ENCODE results near the gene GRK7. TPM values are rescaled to one million over a fixed set of nuclear protein-coding genes. Genes with fewer than 3 reads are reported as not detected.

Gene GRK7
- total and polyA plus RNA-seq, 2 of the 13 experiments (the other 11 are each of a cell fraction or from before 2014, with no cell fraction given), result not detected

GRCh38 chr3:141728355-141728892 lies 34.8 kb upstream of the GRK7 start (continued):
- no peak for TF ChIP-seq DNMT1 (CRISPR knock-in tag; IDR thresholded peaks at IDR 0.05)
- TF ChIP-seq NFE2L2 (IDR thresholded peaks at IDR 0.05; ENCODE audit: low read length), result no peak
- no peak for TF ChIP-seq ARNT (IDR thresholded peaks at IDR 0.05)
- TF ChIP-seq, protein P1, sequence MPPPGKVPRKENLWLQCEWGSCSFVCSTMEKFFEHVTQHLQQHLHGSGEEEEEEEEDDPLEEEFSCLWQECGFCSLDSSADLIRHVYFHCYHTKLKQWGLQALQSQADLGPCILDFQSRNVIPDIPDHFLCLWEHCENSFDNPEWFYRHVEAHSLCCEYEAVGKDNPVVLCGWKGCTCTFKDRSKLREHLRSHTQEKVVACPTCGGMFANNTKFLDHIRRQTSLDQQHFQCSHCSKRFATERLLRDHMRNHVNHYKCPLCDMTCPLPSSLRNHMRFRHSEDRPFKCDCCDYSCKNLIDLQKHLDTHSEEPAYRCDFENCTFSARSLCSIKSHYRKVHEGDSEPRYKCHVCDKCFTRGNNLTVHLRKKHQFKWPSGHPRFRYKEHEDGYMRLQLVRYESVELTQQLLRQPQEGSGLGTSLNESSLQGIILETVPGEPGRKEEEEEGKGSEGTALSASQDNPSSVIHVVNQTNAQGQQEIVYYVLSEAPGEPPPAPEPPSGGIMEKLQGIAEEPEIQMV (CRISPR knock-in tag; IDR thresholded peaks at IDR 0.05; ENCODE audit: low read depth), result no peak
- 0 out of 2 replicates have a peak, but pooled peaks have one; percentile 6 for TF ChIP-seq HMGXB3 (CRISPR knock-in tag; IDR thresholded peaks at IDR 0.05; ENCODE audit: borderline replicate concordance)
- no peak for TF ChIP-seq HMGA1 (CRISPR knock-in tag; conservative IDR thresholded peaks at IDR 0.05)
- peak; percentile 73 for TF ChIP-seq ASH2L (IDR thresholded peaks at IDR 0.05; ENCODE audit: insufficient read length, low read depth, low read length)
- TF ChIP-seq RFX3 (CRISPR knock-in tag; IDR thresholded peaks at IDR 0.05), result no peak
- TF ChIP-seq, protein P2, sequence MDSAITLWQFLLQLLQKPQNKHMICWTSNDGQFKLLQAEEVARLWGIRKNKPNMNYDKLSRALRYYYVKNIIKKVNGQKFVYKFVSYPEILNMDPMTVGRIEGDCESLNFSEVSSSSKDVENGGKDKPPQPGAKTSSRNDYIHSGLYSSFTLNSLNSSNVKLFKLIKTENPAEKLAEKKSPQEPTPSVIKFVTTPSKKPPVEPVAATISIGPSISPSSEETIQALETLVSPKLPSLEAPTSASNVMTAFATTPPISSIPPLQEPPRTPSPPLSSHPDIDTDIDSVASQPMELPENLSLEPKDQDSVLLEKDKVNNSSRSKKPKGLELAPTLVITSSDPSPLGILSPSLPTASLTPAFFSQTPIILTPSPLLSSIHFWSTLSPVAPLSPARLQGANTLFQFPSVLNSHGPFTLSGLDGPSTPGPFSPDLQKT (CRISPR knock-in tag; IDR thresholded peaks at IDR 0.05; ENCODE audit: borderline replicate concordance), result no peak
- no peak for TF ChIP-seq TBX3 (IDR thresholded peaks at IDR 0.05; ENCODE audit: borderline replicate concordance)
- TF ChIP-seq SIX4 (CRISPR knock-in tag; IDR thresholded peaks at IDR 0.05), result no peak
- no peak for TF ChIP-seq HOXA5 (CRISPR knock-in tag; IDR thresholded peaks at IDR 0.05)
- TF ChIP-seq ZMYM2 (CRISPR knock-in tag; IDR thresholded peaks at IDR 0.05), result 0 out of 2 replicates have a peak, but pooled peaks have one; percentile 38
- no peak for TF ChIP-seq ZNF616 (CRISPR knock-in tag; IDR thresholded peaks at IDR 0.05; ENCODE audit: low read depth)
- TF ChIP-seq ZFAT (CRISPR knock-in tag; conservative IDR thresholded peaks at IDR 0.05), result no peak
- no peak for TF ChIP-seq HHEX (CRISPR knock-in tag; IDR thresholded peaks at IDR 0.05)
- TF ChIP-seq NFIB (CRISPR knock-in tag; IDR thresholded peaks at IDR 0.05; ENCODE audit: borderline replicate concordance), result no peak
- TF ChIP-seq FOXK1 (CRISPR knock-in tag; IDR thresholded peaks at IDR 0.05; ENCODE audit: borderline replicate concordance, low read depth), result 0 out of 2 replicates have a peak, but pooled peaks have one; percentile 39
- peak; percentile 68; the same call in 1 of the 2 replicates for TF ChIP-seq ZNF580 (CRISPR knock-in tag; IDR thresholded peaks at IDR 0.05; ENCODE audit: borderline replicate concordance, low read depth)
- TF ChIP-seq ZNF343 (CRISPR knock-in tag; IDR thresholded peaks at IDR 0.05), result no peak
- TF ChIP-seq IRF2 (CRISPR knock-in tag; IDR thresholded peaks at IDR 0.05), result peak; percentile 31; the same call in 1 of the 2 replicates
- TF ChIP-seq SMARCE1 (IDR thresholded peaks at IDR 0.05; ENCODE audit: borderline replicate concordance), result no peak
- no peak for TF ChIP-seq JDP2 (CRISPR knock-in tag; IDR thresholded peaks at IDR 0.05; ENCODE audit: borderline replicate concordance)
- TF ChIP-seq ZNF703 (CRISPR knock-in tag; IDR thresholded peaks at IDR 0.05; ENCODE audit: borderline replicate concordance), result no peak
- TF ChIP-seq BHLHE40 (IDR thresholded peaks at IDR 0.05; ENCODE audit: low read length), result no peak
- no peak for TF ChIP-seq REXO4 (CRISPR knock-in tag; IDR thresholded peaks at IDR 0.05; ENCODE audit: borderline replicate concordance)
